B cell (primary cell): ENCODE results near the gene RHNO1. TPM values are rescaled to one million over a fixed set of nuclear protein-coding genes. Genes with fewer than 3 reads are reported as not detected.

ENCODE experiments used
- ATAC-seq: fragments of 200-7000 bp; cut with Tn5 transposase; one replicate; pipeline ENCODE4 v1.10.0; 2021; ENCODE audit warnings: low read depth, mild to moderate bottlenecking, moderate number of reproducible peaks, moderate library complexity
- CTCF ChIA-PET: fragments of 350-600 bp; sonication (Branson Sonifier 250); formaldehyde crosslinking; loops from one replicate; lab custom pipeline; 2021; ENCODE audit warnings: antibody characterized with exemption, inconsistent platforms; lab: Charles Lee
- POLR2A ChIA-PET: fragments of 350-600 bp; sonication (Branson Sonifier 250); formaldehyde crosslinking; loops from one replicate; lab custom pipeline; 2021; ENCODE audit warnings: antibody characterized with exemption; lab: Charles Lee
- DNase-seq: peaks from one replicate; pipeline ENCODE4 v3.0.0; 2013
- H2AFZ ChIP-seq: 2 replicates; pipeline ENCODE4 v1.6.1; 2012; ENCODE audit warnings: mild to moderate bottlenecking, low read depth, low read length; ENCODE audit not compliant: insufficient read depth, poor library complexity, severe bottlenecking
- H3K27ac ChIP-seq, 2 donors: 1 replicate in 1 of 2; 2 replicates in 1 of 2; pipeline ENCODE4 v1.5.1; 2012 to 2013; ENCODE audit warnings: low read length in 2 of 2, mild to moderate bottlenecking in 2 of 2, moderate library complexity in 1 of 2
- H3K27me3 ChIP-seq, 4 experiments: fragments of 200-600 bp in 1 of 4; sonication (generic) in 1 of 4; replicated peaks in 1 of 4; 1 replicate in 2 of 4; 2 replicates in 2 of 4; pipeline versions ENCODE4 v1.6.1 to v1.7.0; 2013 to 2016; ENCODE audit warnings: low read length in 3 of 4, mild to moderate bottlenecking in 2 of 4, mixed read lengths in 1 of 4, moderate library complexity in 1 of 4; ENCODE audit not compliant: insufficient read depth in 4 of 4, control insufficient read depth in 3 of 4; ENCODE audit errors: control extremely low read depth in 1 of 4
- H3K36me3 ChIP-seq, 2 experiments: replicated peaks in 1 of 2; 1 replicate in 1 of 2; 2 replicates in 1 of 2; pipeline versions ENCODE4 v1.6.1 to v1.7.1; 2013; ENCODE audit warnings: low read length in 1 of 2; ENCODE audit not compliant: insufficient read depth in 2 of 2, control insufficient read depth in 1 of 2; ENCODE audit errors: control extremely low read depth in 1 of 2, extremely low read depth in 1 of 2
- H3K4me1 ChIP-seq, 2 donors: fragments of 200-600 bp in 1 of 2; sonication (generic) in 1 of 2; 1 replicate in 1 of 2; 2 replicates in 1 of 2; pipeline versions ENCODE4 v1.5.1 to v1.6.1; 2013 to 2017; ENCODE audit warnings: low read length in 2 of 2; ENCODE audit not compliant: control insufficient read depth in 2 of 2, insufficient read depth in 2 of 2
- H3K4me2 ChIP-seq: replicated peaks from 2 replicates; pipeline ENCODE3; 2012; ENCODE audit warnings: mild to moderate bottlenecking, low read depth, low read length; ENCODE audit not compliant: poor library complexity, severe bottlenecking
- H3K4me3 ChIP-seq, 5 experiments: fragments of 200-600 bp in 1 of 5; sonication (generic) in 1 of 5; 1 replicate in 3 of 5; 2 replicates in 2 of 5; pipeline versions ENCODE4 v1.5.1 to v1.7.0; 2011 to 2016; ENCODE audit warnings: low read length in 4 of 5, mild to moderate bottlenecking in 4 of 5, low read depth in 2 of 5, control low read depth in 1 of 5, moderate library complexity in 1 of 5; ENCODE audit not compliant: insufficient read depth in 1 of 5; ENCODE audit errors: control extremely low read depth in 1 of 5, extremely low read depth in 1 of 5
- H3K79me2 ChIP-seq: fragments of 200-600 bp; sonication (generic); one replicate; pipeline ENCODE4 v1.6.0; 2016; ENCODE audit warnings: low read length; ENCODE audit not compliant: control insufficient read depth, insufficient read depth
- H3K9ac ChIP-seq: fragments of 200-600 bp; sonication (generic); 2 replicates; pipeline ENCODE4 v1.6.1; 2017; ENCODE audit warnings: mild to moderate bottlenecking, low read length, moderate library complexity
- H3K9me3 ChIP-seq, 3 donors: one replicate each; pipeline versions ENCODE4 v1.6.1 to v1.7.1; 2013; ENCODE audit warnings: low read length in 2 of 3; ENCODE audit not compliant: control insufficient read depth in 2 of 3, insufficient read depth in 1 of 3; ENCODE audit errors: control extremely low read depth in 1 of 3
- H4K20me1 ChIP-seq: 2 replicates; pipeline ENCODE4 v1.6.0; 2012; ENCODE audit warnings: mild to moderate bottlenecking, low read length; ENCODE audit not compliant: insufficient read depth, control insufficient read depth, poor library complexity, severe bottlenecking
- H3K27ac Mint-ChIP-seq: one replicate; pipeline ENCODE4 v1.8.0; 2021; ENCODE audit warnings: mixed read lengths
- H3K27me3 Mint-ChIP-seq: one replicate; pipeline ENCODE4 v1.8.0; 2021; ENCODE audit warnings: mixed read lengths
- H3K4me1 Mint-ChIP-seq: one replicate; pipeline ENCODE4 v1.8.0; 2021; ENCODE audit warnings: mixed read lengths
- H3K4me3 Mint-ChIP-seq: one replicate; pipeline ENCODE4 v1.8.0; 2021; ENCODE audit warnings: mixed read lengths
- H3K9me3 Mint-ChIP-seq: one replicate; pipeline ENCODE4 v1.8.0; 2022; ENCODE audit warnings: mixed read lengths; ENCODE audit not compliant: insufficient read depth
- EZH2 ChIP-seq: IDR thresholded peaks from 2 replicates; pipeline ENCODE4 v1.6.1; 2012; ENCODE audit warnings: borderline replicate concordance, low read depth, mild to moderate bottlenecking, moderate library complexity, low read length; ENCODE audit not compliant: insufficient read depth, poor library complexity, severe bottlenecking
- WGBS: methylation state at CpG from one replicate; pipeline ENCODE4 v1.1.5; 2013; ENCODE audit warnings: missing lambda C conversion rate; ENCODE audit not compliant: insufficient coverage; 5-methylcytosine and 5-hydroxymethylcytosine counted together
- intact Hi-C: fragments of 100-400 bp; cut with micrococcal nuclease; formaldehyde crosslinking; loops from one replicate; pipeline ENCODE4 v1.10.0; 2022
- polyA plus RNA-seq: library from polyadenylated mRNA; depleted of rRNA; stranded (reverse); fragments of >200 nt; gene quantifications from 2 replicates; pipeline ENCODE4 v1.2.3, GENCODE V29; 2012
- total RNA-seq, 2 donors: library from RNA; stranded (reverse); fragments of 120-200 nt in 1 of 2; gene quantifications; 1 replicate in 1 of 2; 2 replicates in 1 of 2; pipeline versions ENCODE4 v1.2.3 to v1.2.4, GENCODE V29; 2013 to 2022
- TF ChIP-seq, protein P1 (sequence below): fragments of 200-600 bp; IDR thresholded peaks from one replicate; pipeline ENCODE4 v1.8.0; 2022; ENCODE audit warnings: antibody characterized with exemption, mild to moderate bottlenecking

RHNO1 gene
- total and polyA plus RNA-seq, 2 donors (not counting 1 experiment from before 2014, with no cell fraction given), result 13.3 to 13.5 TPM

DNA sequence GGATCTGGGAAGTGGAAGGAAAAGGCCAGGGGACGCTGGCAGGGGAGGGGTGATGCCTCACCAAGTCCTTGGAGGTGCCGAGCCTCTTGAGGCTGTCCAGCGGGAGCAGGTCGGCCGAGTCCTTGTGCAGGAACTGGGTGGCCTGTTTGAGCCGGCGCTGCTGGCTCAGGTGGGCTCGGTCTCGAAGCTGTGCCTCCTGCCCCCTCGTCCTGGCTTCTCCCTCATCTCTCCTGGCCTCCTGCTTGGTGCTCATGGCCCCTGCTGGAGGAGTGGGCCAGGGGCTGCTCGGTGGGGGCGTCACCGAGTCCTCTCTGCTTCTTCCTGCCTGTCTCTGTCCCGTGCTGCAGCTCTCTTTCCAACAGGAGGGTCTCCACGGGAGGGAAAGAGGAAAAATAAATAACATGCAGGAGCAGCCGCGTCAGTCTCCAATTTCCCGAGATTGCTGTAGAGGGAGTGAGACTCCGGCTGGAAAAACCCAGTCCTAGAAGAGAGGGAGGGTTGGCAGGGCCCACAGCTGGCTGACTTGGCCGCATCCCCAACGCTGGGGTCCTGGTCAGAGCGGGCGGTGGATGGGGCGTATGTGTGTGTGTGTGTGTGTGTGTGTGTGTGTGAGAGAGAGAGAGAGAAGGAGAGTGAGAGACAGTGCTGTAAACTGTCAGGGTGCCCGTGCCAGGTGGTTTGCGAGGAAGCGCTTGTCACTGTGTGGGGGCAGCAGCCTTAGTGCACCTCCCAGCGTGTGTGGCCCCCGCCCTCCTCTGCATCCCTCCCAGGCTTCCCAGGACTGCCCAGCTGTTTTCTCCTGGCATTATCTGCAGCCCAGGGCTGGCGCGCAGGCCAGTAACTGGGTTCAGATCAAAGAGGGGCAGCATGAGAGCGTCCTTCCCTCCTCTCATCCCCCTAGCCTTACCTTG, 42.2 kb upstream of the RHNO1 start, which contains the start of gene NRIP2:
NRIP2 (minus strand) TSS at position 455 of the 911 bp plus-strand sequence; CDS start at position 403, 52 bp downstream.
- H3K9ac ChIP-seq, result no peak within 1 kb of the TSS
- H3K4me1 ChIP-seq, result no peaks in the 10 kb centered on the region
- no peaks in the 10 kb centered on the region for H3K27me3 Mint-ChIP-seq
- TF ChIP-seq, protein P1, sequence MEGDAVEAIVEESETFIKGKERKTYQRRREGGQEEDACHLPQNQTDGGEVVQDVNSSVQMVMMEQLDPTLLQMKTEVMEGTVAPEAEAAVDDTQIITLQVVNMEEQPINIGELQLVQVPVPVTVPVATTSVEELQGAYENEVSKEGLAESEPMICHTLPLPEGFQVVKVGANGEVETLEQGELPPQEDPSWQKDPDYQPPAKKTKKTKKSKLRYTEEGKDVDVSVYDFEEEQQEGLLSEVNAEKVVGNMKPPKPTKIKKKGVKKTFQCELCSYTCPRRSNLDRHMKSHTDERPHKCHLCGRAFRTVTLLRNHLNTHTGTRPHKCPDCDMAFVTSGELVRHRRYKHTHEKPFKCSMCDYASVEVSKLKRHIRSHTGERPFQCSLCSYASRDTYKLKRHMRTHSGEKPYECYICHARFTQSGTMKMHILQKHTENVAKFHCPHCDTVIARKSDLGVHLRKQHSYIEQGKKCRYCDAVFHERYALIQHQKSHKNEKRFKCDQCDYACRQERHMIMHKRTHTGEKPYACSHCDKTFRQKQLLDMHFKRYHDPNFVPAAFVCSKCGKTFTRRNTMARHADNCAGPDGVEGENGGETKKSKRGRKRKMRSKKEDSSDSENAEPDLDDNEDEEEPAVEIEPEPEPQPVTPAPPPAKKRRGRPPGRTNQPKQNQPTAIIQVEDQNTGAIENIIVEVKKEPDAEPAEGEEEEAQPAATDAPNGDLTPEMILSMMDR, result no peak
- TF ChIP-seq EZH2, result no peak
- no peaks in the 10 kb centered on the region for H3K9me3 Mint-ChIP-seq
- no peak for DNase-seq
- no peak for ATAC-seq
- H3K79me2 ChIP-seq, result no peaks in the 10 kb centered on the region
- POLR2A ChIA-PET, result no interaction called here
- H3K9me3 ChIP-seq, result no peaks in the 10 kb centered on the region
- peaks cover 0 to 18% of the 10 kb centered on the region in 2 experiments for H3K36me3 ChIP-seq
- no peak within 1 kb of the TSS for H3K4me3 Mint-ChIP-seq
- CTCF ChIA-PET, result no interaction called here
- H4K20me1 ChIP-seq, result no peaks in the 10 kb centered on the region
- H3K27ac Mint-ChIP-seq, result no peak within 1 kb of the TSS
- intact Hi-C loops, result no loop called here
- peaks cover 3% of the 10 kb centered on the region for H3K4me1 Mint-ChIP-seq
- H3K4me2 ChIP-seq, result no peak within 1 kb of the TSS
- WGBS, result 46% methylated on average over 32 of the region's 32 CpGs
- H3K4me3 ChIP-seq, result no peak within 1 kb of the TSS
- peaks cover 0 to 3% (median 0%) of the 10 kb centered on the region in 4 experiments for H3K27me3 ChIP-seq
- H2AFZ ChIP-seq, result no peak within 1 kb of the TSS
- H3K27ac ChIP-seq, result no peak within 1 kb of the TSS
